GM19238 (cell line): ENCODE measurements around the gene GPR141.
"Not testable (repeated sequence)": the region's sequence is repeated elsewhere in the genome, so short reads cannot be mapped to it uniquely, and the experiment has no call there.

ENCODE experiments used
- DNase-seq: peaks from one replicate; pipeline ENCODE4 v3.0.0; 2011; ENCODE audit warnings: low spot score; ENCODE audit not compliant: insufficient read length

GPR141 gene

DNA sequence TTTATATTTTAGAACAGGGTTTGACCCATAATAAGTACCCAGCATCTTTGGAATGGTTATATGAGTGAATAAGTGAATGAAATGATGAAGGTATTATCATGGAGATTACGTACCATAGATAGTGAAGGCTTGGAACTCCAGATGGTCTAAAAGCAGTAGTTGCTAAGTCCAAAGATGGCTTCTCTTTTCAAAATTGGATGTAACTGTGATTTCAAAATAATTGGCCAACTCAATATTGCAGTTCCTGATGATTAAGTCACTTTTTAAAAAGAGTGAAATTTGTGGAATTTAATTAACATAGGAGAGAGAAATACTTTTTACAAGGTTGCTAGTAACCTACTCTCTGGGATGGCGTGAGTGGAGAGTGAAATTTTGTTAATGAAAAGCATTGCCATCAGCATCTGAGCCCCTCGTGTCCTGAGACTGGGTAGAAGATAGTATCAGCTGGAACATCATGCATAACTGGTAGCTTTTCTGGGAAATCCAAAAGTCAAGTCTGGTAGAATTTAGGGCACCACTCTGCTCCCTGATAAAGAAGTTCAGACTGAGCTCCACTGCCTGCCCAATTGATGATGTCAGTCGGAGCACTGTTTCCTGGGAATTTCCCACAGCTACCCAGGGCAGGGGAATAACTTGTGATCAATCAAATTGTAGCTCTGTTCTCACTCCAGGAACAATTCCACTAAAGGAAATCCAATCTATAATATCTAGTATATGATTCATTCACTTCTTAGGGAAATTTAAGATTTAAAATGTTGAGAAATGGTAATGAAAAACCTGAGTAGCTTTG lies 3.2 kb downstream of the GPR141 start:
- DNase-seq: no peak

- no peak for DNase-seq
Observed at GRCh38 chr7:37690206-37690605, 6.6 kb downstream of the GPR141 start.

DNA sequence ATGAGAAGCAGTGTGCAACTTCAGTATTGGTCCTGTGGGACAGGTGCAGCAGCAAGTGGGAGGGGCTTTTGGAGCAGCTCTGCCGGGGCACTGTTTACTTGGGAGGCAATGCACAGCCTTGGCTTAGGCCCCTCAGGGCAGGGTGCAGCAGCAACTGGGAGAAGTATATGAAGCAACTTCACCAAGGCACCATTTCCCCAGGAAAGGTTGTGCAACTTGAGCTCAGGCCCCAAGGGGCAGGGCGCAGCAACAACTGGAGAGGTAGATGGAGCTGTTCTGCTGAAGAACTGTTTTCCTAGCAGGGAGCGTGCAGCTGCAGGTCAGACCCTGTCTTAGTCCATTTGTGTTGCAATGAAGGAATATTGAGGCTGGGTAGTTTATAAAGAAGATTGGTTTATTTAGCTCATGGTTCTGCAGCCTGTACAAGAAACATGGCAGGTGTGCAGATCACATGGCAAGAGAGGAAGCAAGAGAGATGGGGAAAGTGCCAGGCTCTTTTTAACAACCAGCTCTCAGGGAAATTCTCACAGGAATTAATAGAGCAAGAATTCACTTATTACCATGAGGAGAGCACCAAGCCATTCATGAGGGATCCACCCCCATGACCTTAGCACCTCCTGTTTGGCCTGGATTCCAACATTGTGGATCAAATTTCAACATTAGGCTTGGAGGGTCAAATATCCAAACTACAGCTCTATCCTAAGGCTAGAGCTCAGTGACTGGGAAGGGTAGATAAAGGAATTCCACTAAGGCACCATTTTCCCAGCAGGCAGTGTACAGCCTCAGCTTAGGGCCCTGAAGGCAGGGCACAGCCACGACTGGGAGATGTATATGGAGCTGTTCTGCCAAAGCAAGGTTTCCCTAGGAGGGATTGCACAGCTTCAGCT lies 10.9 kb downstream of the GPR141 start:
- DNase-seq: no peak

- DNase-seq: no peak
Observed at GRCh38 chr7:37698276-37698675, 14.7 kb downstream of the GPR141 start.

DNA sequence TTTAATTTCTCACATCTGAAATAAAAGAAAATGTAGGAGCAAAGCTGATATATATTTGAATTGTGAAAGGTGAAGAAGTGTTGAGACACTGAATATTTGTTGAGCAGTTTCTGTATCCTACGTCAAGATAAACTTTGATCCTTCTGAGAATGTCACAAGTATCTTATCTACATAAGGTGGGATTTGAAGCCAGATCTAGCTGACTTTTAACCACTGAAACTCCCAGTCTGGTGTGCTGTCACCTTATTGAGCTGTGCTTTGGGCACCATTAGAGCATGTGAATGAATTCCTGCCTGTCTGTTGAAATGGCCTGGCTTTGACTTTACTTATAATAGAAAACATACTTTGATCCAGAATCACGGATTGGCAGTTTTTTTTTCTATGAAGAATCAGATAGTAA lies 15.2 kb downstream of the GPR141 start:
- no peak for DNase-seq

GRCh38 chr7:37701769-37702168 lies 18.2 kb downstream of the GPR141 start:
- DNase-seq: no peak

- no peak for DNase-seq
Observed at GRCh38 chr7:37703361-37703760, 19.8 kb downstream of the GPR141 start.

GRCh38 chr7:37704328-37704833 lies 20.8 kb downstream of the GPR141 start:
- DNase-seq: not testable (repeated sequence)

GRCh38 chr7:37705976-37706375 lies 22.4 kb downstream of the GPR141 start:
- DNase-seq: no peak

- no peak for DNase-seq
Observed at GRCh38 chr7:37706804-37707203, 23.2 kb downstream of the GPR141 start.

- no peak for DNase-seq
Observed at GRCh38 chr7:37707754-37708485, 24.4 kb downstream of the GPR141 start.

- DNase-seq: no peak
Observed at GRCh38 chr7:37709631-37710509, 26.3 kb downstream of the GPR141 start.

DNA sequence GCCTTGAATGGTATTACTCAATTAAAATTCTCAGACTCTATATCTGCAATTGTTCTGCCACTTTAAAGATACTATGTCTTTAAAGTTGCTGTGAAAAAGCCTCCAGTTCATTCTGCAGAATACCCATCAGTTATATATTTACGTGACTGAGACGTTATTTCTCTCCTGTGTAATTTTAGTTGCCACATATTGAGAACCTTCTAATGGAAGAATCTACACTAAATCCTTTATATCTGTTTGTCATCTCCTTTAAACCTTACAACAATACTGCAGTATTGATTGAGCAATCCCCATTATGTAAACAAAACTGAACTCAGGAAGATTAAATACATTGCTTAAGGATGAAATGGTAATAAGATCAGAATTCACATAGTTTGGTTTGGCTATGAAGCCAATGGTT lies 30.0 kb downstream of the GPR141 start:
- DNase-seq: no peak

- DNase-seq: no peak
Observed at GRCh38 chr7:37714606-37715005, 31.0 kb downstream of the GPR141 start.

DNA sequence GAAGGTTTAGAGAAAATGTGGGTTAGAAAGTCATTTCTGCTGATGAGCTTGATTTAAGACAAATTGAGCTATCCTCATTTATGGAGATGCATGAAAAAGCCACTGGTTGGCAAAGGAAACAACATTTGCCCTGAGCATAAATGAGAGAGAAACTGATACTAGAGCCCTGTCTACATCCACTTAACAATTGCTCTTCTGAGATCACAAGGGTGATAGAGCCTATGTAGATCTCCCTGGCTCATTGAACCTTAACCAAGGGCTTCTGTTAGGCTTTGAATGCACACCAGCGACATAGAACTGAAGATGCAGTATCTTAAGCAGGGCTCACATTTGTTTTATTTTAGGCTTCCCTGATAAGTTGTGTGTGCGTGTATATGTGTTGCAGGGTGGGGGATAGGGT lies 35.0 kb downstream of the GPR141 start:
- no peak for DNase-seq

DNA sequence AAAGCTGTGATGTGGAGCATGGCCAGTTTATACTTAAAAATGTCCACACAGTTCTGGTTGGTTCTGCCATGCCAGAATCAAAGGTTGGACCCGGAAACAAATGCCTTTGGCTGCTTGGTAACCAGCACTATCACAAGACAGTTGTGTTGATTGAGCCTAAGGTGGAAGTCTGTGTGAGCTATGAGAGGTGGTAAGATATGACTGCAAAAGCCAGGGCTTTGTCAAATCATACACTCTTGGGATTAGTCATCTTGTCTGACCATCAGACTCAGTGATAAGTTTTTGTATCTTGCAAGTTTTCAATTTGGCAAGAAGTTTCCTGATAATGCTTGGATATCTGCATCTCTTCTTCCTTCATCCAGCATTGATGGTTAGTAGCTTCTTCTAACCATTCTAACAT lies 35.5 kb downstream of the GPR141 start:
- DNase-seq: no peak

- no peak for DNase-seq
Observed at GRCh38 chr7:37724732-37725131, 41.2 kb downstream of the GPR141 start.

GRCh38 chr7:37726016-37726415 lies 42.5 kb downstream of the GPR141 start:
- DNase-seq: no peak

DNA sequence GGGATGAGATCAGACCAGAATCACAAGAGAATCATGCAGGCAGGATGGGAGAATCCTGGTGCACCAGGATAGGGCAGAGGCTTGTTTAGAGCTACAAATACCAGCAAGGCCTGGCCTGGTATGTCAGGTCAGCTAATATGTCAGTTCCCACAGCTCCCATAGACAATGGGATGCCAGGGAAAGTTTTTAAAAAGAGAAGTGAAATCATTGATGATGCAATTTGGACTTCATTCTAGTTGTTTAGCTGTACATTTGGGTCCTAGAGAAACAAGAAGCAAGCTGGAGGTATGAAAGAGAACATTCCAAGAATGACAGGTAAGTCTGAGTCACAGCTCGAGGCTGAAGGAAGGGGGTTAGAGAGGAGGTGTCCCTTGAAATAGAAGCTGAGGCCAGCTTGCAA lies 45.2 kb downstream of the GPR141 start:
- DNase-seq: no peak

DNA sequence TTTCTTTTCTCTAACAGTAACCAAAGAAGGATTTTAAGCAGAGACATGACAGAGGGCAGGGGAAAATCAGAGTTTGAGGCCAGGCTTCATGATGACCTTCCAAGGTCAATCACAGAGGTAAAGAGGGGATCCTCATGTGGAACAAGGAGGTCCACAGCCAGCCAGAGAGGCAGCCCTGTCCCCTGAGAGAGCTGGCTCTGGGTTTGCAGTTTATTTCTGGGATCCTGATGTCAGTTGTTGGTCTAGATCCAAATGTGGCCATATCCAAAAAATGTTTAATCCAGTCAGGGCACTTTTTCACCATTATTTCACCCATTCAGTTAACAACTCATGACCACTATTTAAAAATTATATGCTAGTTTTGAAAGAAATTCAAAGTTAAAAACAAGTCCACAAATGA lies 45.6 kb downstream of the GPR141 start:
- no peak for DNase-seq

DNA sequence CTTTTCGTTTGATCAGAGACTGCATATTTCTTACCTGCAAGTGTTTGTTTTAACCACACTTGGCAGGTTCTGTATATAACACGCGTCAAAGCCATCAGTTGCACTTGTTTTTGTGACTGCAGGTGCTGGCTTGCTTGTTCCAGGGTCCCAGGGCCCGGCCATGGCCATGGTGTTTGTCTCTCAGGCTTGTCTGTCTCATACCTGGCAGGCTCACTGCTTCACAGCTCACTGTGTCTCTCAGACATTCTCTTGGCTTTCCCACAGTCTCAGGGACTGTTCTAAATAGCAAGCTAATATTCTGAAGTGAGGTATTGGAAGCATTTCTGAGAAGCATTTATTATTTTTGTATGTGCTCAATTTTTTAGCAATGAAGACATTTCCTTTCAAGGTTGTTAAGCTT lies 46.9 kb downstream of the GPR141 start:
- no peak for DNase-seq
